Glomerular visceral epithelial cell (primary cell): ENCODE results near the gene TMEM175.

ENCODE experiments used
- DNase-seq: peaks from one replicate; pipeline ENCODE4 v3.0.0-alpha.2; 2016; ENCODE audit errors: extremely low spot score

Gene TMEM175

DNA sequence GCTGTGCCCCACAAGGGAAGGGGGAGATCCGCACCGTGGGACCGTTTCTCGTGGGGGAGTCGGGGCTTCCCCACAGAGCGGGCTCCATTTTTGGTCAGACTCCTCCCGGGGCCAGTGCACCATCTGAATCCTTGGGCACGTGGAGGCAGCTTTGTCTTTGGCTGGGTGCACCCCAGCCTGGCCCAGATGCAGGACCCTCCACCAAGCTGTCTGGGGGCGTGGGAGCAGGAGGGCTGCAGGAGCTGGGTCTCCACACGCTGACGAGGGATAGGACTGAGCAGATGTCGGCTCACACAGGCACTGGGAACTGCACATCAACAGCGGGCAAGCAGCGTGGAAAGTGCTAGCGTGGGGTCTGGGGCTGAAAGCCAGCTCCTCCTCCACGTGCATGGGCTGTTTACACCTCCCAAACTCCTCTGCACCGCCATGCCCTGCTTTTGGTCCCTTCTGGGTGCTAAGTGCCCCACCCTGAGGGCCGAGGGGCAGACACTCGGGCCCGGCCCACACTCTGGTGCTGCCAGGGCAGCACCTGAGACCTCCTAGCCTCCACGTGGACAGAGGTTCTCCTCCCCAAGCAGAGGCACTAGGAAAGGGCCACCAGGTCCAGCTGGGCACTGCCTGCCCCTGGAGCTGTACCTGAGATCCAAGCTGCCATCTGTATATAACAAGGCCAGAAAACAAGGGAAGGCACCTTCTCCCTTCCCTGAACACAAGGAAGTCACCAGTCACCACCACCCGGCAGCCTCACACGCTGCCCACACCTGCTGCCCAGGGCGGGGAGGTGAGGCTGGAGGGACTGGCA lies 27.3 kb downstream of the TMEM175 start:
- no peak for DNase-seq

DNA sequence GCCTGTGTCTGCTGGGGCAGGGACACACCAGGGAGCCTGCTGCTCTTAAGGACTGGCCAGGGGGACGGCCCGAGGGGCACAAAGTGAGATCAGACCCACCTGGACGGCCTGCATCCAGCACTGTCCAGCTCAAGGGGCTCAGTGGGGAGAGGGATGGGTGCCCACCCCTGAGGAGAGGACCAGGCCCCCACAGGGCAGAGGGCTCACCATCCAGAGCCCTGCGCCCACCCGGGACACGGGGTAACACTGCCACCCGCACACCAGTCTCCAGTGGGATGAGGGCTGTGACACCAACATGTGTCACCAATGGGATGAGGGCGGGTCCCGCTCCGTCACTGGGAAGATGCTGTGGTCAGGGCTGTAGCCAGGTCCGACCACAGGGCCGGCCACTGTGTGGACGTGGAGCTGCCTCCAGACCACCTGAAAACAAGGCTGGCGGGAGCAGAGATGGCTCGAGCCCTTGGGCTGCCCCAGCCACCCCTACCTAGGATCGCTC lies 27.9 kb downstream of the TMEM175 start:
- no peak for DNase-seq

DNA sequence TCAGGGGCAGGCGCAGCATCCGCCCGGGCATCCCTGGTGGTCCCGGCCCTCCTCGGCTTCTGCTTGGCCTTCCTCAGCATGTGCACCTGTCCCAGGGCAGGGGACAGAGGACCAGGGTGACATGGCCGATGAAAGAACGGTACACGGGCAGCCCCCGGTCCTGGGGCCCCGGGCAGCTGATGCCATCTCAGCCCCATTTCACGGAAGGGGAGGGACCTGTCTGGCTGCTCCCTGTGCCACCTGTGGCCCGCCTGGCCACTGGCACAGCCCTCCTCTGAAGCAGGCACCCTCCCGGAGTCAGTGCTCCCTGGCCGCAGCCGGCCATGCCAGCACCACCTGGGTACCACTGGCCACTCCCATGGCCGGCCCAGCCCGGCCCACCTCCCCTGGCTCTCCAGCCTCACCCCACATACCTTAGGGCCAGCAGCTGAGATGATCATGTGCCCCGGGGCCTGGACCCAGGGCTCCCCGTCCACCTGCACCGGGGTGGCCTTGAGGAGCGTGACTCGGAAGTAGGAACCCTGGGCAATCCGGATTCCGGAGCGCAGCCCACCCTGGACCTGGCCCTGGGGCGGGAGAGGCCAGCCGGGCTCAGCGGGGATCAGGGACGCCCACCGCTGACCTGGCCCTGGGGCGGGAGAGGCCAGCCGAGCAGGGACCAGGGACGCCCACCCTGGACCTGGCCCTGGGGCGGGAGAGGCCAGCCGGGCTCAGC lies 28.5 kb downstream of the TMEM175 start:
- no peak for DNase-seq

DNA sequence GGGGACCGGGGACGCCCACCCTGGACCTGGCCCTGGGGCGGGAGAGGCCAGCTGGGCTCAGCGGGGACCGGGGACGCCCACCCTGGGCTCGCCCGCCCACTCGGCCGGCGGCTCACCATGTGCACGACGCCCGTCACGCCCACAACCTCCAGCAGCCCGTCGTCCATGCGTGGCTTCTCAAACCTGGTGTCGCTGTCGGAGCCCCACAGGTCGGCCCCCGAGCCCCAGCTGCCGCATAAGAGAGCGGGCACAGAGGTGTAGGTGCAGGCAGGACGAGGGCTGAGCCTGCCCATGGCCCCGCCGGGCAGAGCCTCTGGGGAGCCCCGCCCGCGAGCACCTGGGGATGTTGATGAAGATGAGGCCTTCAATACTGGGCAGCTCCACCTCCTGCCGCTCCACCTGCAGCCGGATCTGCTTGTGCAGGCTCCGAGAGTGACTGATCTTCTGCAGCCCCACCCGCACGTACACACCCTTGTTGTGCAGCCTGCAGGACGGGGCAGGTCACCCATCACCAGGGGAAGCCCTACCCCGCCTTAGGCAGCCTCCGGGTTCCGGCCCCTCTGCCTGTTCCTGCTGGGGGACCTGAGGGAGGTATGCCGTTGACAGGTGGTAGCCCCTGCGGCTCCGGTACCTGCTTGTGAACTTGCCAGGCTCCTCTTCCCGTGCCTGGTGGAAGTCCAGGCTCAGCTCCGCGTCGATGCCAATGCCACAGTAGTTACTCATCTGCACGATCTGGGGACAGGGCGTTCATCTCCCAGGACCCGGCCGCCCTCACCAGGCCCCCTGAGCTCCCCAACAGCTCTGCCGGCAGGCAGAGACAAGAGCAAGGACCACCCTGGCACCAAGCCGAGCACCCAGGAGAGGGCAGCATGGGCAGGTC lies 29.3 kb downstream of the TMEM175 start:
- no peak for DNase-seq

DNA sequence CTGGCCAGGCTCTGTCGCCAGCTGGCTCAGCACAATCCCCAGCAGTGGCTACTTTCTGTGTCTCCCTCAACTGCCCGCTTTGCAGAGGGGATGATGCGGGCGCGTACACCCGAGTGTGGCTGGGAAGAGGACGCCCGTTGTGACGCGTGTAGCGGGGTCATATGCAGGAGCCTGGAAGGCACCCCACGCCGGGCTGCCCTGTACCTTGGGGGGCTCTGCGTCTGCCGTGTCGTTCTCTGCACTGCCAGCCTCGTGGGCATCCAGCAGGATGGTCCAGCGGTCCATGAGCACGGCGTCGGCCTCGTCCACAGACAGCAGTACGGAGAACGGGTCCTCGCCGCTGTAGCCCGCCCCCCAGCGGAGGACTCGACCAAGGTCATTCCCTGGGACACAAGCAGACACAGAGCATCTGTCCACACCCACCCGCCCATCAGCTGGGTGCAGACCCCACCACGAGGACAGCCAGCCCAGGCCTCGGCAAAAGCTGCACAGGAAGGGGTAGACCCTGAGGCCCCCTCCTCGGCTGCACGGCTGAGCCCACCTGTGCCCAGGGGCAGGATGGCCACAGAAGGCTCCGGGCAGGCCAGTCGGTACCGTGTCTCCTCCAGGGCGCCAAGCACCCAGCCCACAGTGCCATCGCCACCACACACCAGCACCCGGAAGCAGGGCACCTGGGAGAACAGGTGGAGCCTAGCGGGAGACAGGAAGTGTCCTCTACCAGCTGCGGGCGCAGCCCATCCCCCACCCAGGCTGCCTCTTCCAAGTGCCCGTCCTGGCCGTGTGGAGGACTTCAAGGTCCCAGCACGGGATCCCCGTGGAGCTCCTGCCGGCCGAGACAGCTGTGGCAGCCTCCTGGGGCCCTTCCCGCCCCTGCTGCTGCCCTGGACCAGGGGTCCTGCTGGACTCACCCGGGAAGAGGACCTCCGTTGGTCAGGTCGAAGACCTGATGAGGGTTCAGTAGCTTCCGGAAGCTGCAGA lies 30.3 kb downstream of the TMEM175 start:
- DNase-seq: no peak

DNA sequence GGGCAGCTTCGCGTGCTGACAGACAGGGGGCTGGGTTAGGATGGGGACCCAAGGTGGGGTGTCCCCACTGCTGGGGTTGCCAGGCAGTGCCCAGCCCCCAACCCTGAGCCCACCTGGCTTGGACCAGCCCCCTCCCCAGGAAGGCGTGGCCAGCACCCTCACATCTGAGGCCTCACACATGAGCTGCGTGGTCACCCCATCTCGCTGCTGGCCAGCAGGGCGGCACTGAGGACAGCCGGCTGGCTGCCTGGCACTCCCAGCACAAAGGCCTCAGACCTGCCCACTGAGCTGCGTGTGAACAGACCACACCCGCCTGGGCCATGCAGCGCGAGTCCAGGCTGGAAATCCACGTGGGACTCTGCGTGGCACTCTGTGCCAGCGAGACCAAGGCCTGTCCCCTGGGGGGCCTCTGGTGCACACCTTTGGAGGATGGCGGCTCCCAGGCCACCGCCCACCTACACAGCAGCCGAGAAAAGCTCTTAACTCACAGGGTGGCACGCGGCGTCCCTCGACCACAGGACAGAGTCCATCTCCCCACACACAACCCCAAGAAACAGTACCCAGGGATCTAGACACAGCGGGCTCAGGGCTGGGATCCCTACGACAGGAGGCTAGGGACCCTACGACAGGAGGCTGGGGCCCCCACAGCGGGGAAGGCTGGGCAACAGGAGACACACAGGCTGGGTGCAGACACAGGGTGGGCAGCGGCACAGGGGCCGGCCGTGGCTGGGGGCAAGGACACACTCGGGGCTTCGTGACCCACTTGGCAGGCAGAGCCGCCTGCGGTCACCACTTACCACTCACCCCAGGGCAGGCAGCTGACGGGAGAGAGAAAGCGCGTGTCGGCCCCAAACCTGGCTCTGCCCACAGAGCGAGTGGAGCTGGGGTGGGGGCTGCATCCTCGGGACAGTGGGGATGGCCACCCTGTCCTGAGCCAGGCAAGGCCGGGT lies 31.3 kb downstream of the TMEM175 start:
- no peak for DNase-seq

DNA sequence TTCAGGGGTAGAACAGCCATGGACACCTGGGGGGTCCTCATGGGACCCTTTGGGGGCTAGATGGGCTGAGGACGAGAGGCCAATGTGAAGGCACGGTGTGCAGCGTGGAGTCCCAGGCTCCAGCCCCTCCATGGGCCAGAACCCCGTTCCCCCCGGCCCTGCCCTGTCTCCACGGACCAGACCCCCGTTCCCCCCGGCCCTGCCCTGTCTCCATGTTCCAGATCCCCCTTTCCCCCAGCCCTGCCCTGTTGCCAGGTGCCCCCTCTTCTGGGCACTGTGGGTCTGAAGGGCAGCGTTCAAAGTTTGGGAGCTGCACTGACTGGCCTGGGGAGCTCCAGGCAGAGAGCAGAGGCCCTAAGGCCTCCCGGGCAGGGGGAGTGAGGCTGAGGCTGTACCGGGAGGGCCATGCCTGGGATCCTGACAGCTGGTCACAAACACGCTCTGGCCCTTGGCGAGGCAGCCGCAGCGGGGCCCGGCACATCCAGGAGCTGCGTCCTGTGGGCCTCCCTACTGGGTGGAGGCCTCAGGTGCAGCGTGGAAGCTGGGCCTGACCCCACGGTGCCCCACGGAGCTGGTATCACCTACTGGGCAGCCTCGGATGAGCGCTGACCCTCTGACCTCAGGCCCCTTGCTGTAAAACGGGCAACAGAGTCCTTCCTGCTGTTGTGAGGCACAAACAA lies 32.2 kb downstream of the TMEM175 start:
- DNase-seq: no peak

DNA sequence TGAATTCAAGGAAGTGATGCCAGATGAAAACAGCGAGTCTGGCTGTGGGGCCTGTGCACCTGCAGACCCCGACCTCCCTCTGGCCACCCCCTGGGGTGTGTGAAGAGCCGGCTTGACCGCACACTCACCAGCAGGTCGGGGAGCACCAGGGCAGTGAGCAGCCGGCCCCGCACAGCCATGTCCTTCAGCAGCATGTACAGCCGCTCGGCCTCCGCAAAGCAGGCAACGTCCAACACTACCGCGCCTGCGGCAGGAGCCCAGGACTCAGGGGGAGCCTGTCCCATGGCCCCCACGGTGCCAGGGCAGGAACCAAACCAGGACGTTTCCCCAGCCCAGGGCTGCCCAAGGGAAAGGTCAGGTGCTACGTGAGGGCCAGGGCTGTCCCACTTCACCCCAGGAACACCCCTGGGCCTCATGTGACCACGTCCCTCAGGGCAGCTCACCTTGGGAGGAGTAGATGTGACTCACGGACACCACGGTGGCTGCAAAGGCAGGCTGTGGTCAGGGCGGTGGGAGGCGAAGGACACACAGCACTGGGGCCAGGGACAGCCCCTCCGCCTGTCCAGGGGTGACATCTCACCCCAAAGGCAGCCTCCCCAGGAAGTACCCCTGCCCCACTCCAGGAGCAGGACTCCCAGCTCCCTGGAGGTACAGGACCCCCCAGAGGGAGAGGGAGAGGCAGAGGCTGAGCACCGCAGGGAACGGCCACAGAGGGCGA lies 32.9 kb downstream of the TMEM175 start:
- no peak for DNase-seq

DNA sequence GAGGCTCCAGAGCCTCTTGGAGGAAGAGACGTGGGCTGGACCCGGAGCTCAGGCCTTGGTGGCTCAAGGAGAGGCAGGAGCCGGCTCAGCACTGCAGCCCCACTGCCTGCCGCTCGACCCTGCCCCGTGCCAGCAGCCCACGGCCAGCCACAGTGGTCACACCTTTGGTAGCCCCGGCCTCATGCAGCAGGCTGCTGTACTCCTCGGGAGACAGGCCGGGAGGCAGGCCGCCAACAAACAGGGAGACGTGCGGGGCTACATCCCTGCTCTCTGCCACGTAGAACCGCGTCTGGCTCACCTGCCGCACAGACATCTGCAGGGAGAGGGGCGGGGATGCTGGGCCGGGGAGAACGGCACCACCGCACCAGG lies 33.5 kb downstream of the TMEM175 start:
- no peak for DNase-seq

DNA sequence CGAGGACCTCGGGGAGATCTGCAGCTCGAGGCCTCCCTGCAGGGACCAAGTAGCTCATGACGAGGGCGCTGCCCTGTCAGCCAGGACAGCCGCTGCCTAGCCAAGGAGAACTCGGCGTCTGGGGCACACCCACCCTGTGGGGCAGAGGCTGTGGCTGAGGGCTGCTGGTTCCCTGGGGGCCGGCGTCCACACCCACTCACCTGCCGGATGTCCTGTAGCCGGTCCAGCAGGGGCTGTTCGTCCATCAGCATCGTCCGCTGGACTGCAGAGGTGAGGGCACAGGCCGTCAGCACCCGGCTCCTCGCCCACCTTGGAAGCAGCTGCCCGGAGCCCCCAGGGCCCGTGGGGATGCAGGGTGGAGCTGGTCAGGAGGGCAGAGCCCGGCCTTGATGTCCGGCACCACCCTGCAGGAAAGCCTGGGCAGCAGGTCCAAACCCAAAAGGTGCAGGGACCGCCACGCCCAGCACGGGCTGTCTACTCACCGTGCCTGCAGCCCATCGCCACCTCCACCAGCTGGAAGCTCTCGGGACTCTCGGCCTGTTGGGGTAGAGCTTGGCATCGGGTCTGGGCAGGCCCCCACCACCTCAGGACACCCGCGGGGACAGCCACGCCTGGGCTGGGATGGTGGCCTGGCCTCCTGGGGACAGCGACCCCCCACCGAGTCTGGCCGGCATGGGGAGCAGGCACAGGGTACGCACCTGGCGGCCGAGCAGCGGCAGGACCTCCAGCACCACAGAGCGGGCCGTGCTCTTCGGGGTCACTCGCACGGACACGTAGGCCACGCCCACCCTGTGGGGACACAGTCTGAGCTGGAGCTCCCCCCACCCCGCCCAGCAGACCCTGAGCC lies 34.2 kb downstream of the TMEM175 start:
- DNase-seq: no peak

DNA sequence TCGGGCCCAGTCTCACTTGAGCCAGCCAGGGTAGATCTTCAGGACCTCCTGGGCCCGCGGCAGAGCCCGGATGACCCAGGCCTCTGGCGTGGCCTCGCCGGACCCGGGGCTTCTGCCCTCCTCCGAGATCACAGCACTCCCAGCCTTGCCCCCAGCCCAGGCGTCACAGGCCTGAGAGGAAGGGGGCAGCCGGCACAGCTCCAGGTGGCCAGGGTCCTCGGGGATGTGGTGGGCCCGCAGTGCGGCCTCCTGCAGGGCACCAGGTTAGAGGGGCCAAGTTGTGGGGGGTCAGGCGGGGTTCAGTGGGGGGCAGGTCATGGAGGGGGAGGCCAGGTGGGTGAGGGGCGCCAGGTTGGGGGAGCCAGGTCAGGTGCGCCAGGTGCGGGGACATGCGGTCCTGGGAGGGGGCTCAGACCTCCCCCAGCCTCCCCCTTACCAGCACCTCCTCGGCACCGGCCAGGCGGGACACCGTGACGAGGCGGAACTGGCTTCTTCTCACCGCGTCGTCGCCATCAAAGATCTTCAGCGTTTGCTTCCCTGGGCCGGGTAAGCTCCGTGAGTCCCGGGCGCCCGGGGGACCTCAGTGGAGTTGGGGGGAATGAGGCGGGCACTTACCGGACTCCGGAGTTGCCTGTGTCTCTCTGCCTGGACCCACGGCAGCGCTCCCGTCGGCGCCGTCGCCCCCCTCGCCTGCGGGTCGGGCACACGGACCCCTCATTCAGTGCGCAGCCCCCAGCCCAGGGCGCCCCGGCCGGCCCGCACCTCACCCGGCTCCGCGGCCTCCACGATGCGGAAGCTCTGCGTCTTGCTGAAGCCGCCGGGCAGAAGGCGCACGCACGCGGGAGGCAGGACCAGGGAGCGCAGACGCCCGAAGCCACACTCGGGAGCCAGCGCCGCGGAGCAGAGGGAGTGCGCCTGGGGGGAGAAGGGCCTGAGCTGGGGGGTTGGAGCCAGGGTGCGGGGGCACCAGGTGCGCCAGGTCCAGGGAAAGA lies 35.1 kb downstream of the TMEM175 start:
- no peak for DNase-seq

DNA sequence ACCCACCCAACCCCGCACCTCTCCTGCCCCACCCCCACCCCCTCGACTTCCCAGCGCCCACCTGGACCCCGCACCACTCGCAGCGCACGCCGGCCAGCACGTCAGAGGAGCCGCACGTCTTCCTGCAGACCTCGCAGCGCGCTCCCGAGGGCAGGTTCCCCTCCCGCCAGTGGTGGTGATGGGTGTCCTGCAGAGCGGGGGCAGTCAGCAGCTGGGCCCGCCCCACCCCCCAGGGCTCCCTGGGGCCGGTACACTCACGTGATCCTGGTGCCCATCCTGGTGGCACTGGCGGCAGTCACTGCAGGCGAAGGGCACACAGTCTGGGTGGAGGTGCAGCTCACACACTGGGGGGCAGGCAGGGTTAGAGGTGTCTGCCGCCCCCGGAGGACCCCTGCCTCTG lies 36.0 kb downstream of the TMEM175 start:
- no peak for DNase-seq

DNA sequence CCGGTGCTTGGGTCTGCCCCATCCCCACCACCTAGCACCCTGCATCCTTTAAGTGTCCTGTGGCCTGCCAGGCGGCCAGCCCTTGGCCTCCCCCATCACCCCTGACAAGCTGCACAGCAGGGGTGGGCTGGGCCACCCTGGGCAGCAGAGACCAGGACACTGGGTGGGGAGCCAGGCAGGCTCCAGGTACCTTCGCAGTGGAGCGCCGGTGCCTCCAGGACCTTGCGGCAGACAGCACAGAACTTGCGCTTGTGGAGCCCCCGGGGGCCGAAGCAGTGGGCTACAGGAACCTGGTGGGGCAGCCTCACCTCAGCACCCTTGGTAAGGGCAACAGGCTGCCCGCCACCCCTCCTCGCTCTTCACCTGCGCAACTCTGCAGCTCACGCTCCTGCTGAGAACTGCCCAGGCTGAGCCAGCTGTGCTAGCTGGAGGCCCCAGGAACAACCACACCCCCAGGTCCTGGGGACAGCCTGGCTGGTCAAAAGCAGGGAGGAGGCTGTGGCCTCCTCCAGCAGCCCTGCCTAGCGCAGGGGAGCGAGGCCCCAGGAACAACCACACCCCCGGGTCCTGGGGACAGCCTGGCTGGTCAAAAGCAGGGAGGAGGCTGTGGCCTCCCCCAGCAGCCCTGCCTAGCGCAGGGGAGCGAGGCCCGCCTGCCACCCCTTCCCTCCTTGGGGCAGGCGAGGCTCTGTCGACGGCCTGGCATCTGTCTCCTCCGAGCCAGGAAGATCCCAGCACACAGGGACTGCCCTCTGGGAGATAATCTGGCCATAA lies 36.5 kb downstream of the TMEM175 start:
- no peak for DNase-seq

DNA sequence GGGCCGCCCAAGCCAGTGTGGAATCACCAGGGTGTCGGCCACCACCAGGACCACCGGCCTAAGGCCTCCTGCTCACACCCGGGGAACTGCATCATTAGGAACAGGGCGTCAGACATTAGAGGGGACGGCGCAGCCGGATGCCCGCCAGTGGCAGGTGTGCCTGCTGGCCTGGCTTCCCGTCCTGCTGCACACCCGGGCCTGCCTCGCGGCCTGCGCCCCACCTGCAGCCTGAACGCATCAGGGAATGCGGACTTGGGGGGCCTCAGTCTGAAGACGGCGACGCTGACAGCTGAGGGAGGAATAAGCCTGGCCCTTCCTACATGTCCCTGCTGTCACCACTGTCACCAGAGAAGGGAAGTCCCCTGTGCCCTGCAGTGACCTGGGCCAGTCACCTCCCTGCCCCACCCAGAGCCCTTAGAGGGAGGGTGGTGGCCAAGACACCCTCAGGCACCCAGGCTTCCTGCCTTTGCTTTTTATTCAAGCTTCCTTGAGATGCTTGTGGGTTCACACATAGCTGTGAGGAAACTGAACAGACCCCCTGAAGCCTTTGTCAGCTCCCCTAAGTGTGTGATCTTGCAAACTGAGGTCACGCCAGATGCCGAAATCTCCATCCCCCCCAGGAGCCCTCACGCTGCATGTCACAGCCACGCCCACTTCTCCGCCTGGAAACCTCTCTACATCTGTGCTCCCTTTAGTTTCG lies 37.9 kb downstream of the TMEM175 start:
- no peak for DNase-seq
